Activated CD4-positive, CD25-positive, alpha-beta regulatory T cell treated with anti-CD3 and anti-CD28 coated beads, Interleukin-2, amount 50 U/mL, for 16 hours (primary cell): ENCODE measurements around the gene SLC1A3.

Source experiments
- DNase-seq: peaks from one replicate; pipeline ENCODE4 v3.0.0-alpha.2; 2020; ENCODE audit warnings: low read depth, low spot score

The SLC1A3 gene

GRCh38 chr5:36685631-36686288 is 79.4 kb downstream of the SLC1A3 start:
- DNase-seq = no peak

- no peak for DNase-seq
Observed at GRCh38 chr5:36686881-36687280, 80.5 kb downstream of the SLC1A3 start.

- no peak for DNase-seq
Observed at GRCh38 chr5:36688722-36689121, 82.3 kb downstream of the SLC1A3 start.

GRCh38 chr5:36689225-36689624 is 82.8 kb downstream of the SLC1A3 start:
- no peak for DNase-seq

- DNase-seq = peak; percentile 7
Observed at GRCh38 chr5:36690041-36690961, 83.9 kb downstream of the SLC1A3 start.

- no peak for DNase-seq
Observed at GRCh38 chr5:36691226-36691625, 84.8 kb downstream of the SLC1A3 start.

- DNase-seq = no peak
Observed at GRCh38 chr5:36691696-36692371, 85.4 kb downstream of the SLC1A3 start.

- no peak for DNase-seq
Observed at GRCh38 chr5:36692791-36693763, 86.7 kb downstream of the SLC1A3 start.

- DNase-seq = no peak
Observed at GRCh38 chr5:36694351-36694750, 87.9 kb downstream of the SLC1A3 start.

GRCh38 chr5:36696059-36696673 is 89.8 kb downstream of the SLC1A3 start:
- no peak for DNase-seq

GRCh38 chr5:36698031-36698430 is 91.6 kb downstream of the SLC1A3 start:
- DNase-seq = no peak

GRCh38 chr5:36701085-36701698 is 94.8 kb downstream of the SLC1A3 start:
- DNase-seq = no peak

GRCh38 chr5:36703245-36703860 is 96.9 kb downstream of the SLC1A3 start:
- no peak for DNase-seq

GRCh38 chr5:36704131-36704530 is 97.7 kb downstream of the SLC1A3 start:
- DNase-seq = no peak

- DNase-seq = no peak
Observed at GRCh38 chr5:36705055-36705454, 98.6 kb downstream of the SLC1A3 start.

- no peak for DNase-seq
Observed at GRCh38 chr5:36706662-36707061, 100.3 kb downstream of the SLC1A3 start.

- no peak for DNase-seq
Observed at GRCh38 chr5:36708996-36709395, 102.6 kb downstream of the SLC1A3 start.

GRCh38 chr5:36710039-36710438 is 103.6 kb downstream of the SLC1A3 start:
- no peak for DNase-seq

GRCh38 chr5:36712706-36713105 is 106.3 kb downstream of the SLC1A3 start:
- DNase-seq = no peak

GRCh38 chr5:36713541-36713940 is 107.1 kb downstream of the SLC1A3 start:
- DNase-seq = no peak
